Measurements from ENCODE around the gene GALK2.

Gene GALK2

GRCh38 chr15:49366496-49366895 lies 196.4 kb downstream of the GALK2 start:
- DNase-seq: no peak

- no peak for DNase-seq
Measured at GRCh38 chr15:49370782-49371181, 200.7 kb downstream of the GALK2 start.

- DNase-seq: no peak
Measured at GRCh38 chr15:49372366-49372765, 202.3 kb downstream of the GALK2 start.

- DNase-seq: no peak
Measured at GRCh38 chr15:49379996-49380395, 209.9 kb downstream of the GALK2 start.

GRCh38 chr15:49380912-49381311 lies 210.9 kb downstream of the GALK2 start:
- no peak for DNase-seq
